Parathyroid adenoma (tissue), 2 donors: Measurements from ENCODE around the gene NAA15.

ENCODE experiments used
- H2AFZ ChIP-seq: fragments of 300-600 bp; sonication (generic); one replicate; pipeline ENCODE4 v1.7.0; 2017; ENCODE audit warnings: antibody characterized with exemption, mild to moderate bottlenecking
- H3K27ac ChIP-seq: fragments of 300-600 bp; sonication (generic); one replicate; pipeline ENCODE4 v1.7.0; 2017
- H3K27me3 ChIP-seq: fragments of 300-600 bp; sonication (generic); one replicate; pipeline ENCODE4 v1.7.0; 2017; ENCODE audit warnings: low read length; ENCODE audit not compliant: control insufficient read depth, insufficient read depth
- H3K36me3 ChIP-seq: fragments of 300-600 bp; sonication (generic); one replicate; pipeline ENCODE4 v1.7.0; 2017; ENCODE audit warnings: low read length; ENCODE audit not compliant: control insufficient read depth, insufficient read depth
- H3K4me1 ChIP-seq: fragments of 300-600 bp; sonication (generic); one replicate; pipeline ENCODE4 v1.7.0; 2017; ENCODE audit warnings: control low read depth
- H3K4me2 ChIP-seq: fragments of 300-600 bp; sonication (generic); one replicate; pipeline ENCODE4 v1.7.0; 2017; ENCODE audit warnings: low read length
- H3K4me3 ChIP-seq: fragments of 300-600 bp; sonication (generic); one replicate; pipeline ENCODE4 v1.7.0; 2017; ENCODE audit warnings: low read depth, low read length
- H3K79me2 ChIP-seq: fragments of 300-600 bp; sonication (generic); one replicate; pipeline ENCODE4 v1.7.0; 2017; ENCODE audit warnings: control low read depth
- H3K9ac ChIP-seq: fragments of 300-600 bp; sonication (generic); one replicate; pipeline ENCODE4 v1.7.0; 2017; ENCODE audit warnings: mild to moderate bottlenecking
- H3K9me3 ChIP-seq: fragments of 300-600 bp; sonication (generic); one replicate; pipeline ENCODE4 v1.7.0; 2017; ENCODE audit warnings: low read length; ENCODE audit not compliant: control insufficient read depth
- TF ChIP-seq, protein P1 (sequence below): fragments of 300-600 bp; sonication (generic); IDR thresholded peaks from one replicate; pipeline ENCODE4 v1.7.0; 2017; ENCODE audit warnings: antibody characterized with exemption, mild to moderate bottlenecking
- donor health status: primary hyperparathyroidism.

NAA15 gene

DNA sequence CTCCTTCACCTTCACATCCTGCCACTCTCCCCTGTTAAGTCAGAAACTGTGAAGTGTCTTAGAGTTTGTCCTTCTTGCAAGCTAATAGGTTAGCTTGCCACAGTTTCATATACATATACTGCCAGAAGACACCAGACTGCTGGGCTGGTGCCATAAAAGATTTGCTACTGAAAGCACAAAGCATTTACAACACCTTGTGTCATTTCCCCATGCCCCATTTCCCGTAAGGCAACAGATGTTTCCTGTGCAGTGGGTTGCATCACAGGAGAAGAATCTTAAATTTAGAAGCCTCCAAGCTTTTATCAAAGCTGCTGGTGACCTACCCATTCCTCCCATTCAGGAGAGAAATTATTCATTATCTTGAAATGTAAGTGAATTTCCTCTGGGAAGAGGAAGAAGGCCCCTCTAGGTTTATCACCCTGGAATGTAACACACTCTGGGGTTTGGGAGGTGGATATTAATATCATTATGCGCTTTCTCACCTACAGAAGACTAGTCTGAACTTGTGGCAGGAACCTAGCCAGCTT is 118.1 kb downstream of the NAA15 start:
- Histone ChIP-seq H3K36me3 (no peaks in the 10 kb centered on the region), H3K27me3 (no peaks in the 10 kb centered on the region), H3K27ac (peak overlapping the region; percentile 32), H2AFZ (no peak overlapping the region), H3K79me2 (no peaks in the 10 kb centered on the region), H3K9ac (no peak overlapping the region), H3K4me3 (no peak overlapping the region), H3K4me1 (no peaks in the 10 kb centered on the region), H3K4me2 (no peak overlapping the region), H3K9me3 (no peaks in the 10 kb centered on the region)
- TF ChIP-seq, protein P1, sequence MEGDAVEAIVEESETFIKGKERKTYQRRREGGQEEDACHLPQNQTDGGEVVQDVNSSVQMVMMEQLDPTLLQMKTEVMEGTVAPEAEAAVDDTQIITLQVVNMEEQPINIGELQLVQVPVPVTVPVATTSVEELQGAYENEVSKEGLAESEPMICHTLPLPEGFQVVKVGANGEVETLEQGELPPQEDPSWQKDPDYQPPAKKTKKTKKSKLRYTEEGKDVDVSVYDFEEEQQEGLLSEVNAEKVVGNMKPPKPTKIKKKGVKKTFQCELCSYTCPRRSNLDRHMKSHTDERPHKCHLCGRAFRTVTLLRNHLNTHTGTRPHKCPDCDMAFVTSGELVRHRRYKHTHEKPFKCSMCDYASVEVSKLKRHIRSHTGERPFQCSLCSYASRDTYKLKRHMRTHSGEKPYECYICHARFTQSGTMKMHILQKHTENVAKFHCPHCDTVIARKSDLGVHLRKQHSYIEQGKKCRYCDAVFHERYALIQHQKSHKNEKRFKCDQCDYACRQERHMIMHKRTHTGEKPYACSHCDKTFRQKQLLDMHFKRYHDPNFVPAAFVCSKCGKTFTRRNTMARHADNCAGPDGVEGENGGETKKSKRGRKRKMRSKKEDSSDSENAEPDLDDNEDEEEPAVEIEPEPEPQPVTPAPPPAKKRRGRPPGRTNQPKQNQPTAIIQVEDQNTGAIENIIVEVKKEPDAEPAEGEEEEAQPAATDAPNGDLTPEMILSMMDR = no peak

DNA sequence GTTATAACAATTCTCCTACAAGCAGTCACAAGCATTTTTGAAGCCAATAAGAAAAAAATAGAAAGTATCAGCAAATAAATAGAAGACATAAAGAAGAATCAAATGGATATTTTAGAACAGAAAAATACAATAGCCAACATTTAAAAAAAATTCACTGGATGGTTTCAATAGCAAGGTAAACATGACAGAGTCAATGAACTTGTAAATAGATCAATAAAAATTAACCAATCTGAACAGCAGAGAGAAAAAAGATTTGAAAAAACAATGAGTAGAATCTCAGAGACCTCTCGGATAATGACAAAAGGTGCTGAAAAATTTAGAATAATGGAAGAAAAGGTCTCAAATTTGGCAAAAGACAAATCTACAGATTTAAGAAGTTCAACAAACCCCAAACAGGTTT is 119.3 kb downstream of the NAA15 start:
- Histone ChIP-seq H3K4me2 (no peak overlapping the region), H2AFZ (no peak overlapping the region), H3K4me3 (no peak overlapping the region), H3K4me1 (no peaks in the 10 kb centered on the region), H3K27me3 (no peaks in the 10 kb centered on the region), H3K79me2 (no peaks in the 10 kb centered on the region), H3K9me3 (no peaks in the 10 kb centered on the region), H3K9ac (no peak overlapping the region), H3K36me3 (no peaks in the 10 kb centered on the region), H3K27ac (no peak overlapping the region)
- TF ChIP-seq, protein P1 = no peak

DNA sequence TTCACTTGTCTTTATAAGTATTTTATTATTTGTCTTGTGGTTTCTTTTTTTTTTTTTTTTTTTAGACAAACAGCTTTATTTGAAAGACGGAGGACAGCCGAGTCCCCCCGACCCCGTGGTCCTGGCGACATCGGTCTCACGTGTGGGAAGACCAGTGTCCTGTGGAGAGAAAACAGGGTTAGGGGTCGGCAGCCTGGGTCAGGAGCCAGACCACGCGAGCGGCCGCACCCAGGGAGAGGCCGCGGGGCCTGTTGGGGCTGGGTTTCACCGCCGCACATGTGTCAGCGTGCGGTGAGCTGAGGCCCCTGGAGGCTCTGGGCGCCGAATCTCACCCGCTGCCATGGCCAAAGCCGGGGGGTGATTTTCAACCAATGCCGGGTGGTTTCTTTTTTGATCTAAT is 134.8 kb downstream of the NAA15 start:
- Histone ChIP-seq H3K36me3 (no peaks in the 10 kb centered on the region), H3K27me3 (no peaks in the 10 kb centered on the region), H2AFZ (no peak overlapping the region), H3K9ac (no peak overlapping the region), H3K9me3 (no peaks in the 10 kb centered on the region), H3K4me1 (no peaks in the 10 kb centered on the region), H3K4me3 (no peak overlapping the region), H3K27ac (no peak overlapping the region), H3K79me2 (no peaks in the 10 kb centered on the region), H3K4me2 (no peak overlapping the region)
- TF ChIP-seq, protein P1 = no peak

DNA sequence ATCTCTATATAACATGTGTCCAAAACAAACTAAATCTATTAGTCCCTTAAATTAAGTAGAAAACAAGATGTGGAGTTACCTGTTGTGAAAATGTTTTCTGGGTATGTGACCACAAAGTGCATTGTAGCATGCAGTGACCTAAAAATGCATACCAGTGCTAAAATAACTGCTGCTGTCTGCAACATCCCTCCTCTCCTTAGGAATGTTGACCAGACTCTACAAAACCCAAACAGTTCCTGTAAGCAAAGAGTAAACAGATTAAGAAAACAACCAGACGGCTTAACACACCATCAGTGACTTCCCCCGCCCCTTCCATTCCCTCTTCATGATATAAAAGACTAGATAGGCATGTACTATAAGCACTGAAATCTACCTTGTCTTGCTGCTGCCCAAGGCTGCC is 136.8 kb downstream of the NAA15 start:
- Histone ChIP-seq H3K79me2 (no peaks in the 10 kb centered on the region), H3K4me2 (no peak overlapping the region), H3K4me1 (no peaks in the 10 kb centered on the region), H3K36me3 (no peaks in the 10 kb centered on the region), H2AFZ (no peak overlapping the region), H3K27ac (no peak overlapping the region), H3K4me3 (no peak overlapping the region), H3K9ac (no peak overlapping the region), H3K9me3 (no peaks in the 10 kb centered on the region), H3K27me3 (no peaks in the 10 kb centered on the region)
- TF ChIP-seq, protein P1 = no peak

DNA sequence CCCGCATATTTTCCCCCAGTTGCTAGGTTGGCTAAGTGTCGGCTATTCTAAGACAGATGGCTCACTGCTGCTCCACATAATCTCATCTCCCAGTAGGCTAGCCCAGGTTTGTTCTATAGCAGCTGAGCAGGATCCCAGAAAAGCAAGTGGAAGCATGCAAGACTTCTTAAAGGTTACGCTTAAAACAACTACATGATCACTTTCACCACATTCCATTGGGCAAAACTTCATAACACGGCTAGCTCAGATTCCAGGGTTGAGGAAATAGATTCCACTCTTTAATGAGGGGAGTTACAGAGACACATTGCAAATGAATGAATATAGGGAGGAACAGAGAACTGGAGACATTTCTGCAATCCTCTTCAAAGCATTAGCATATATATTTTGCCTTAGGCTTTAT is 139.7 kb downstream of the NAA15 start:
- H3K9ac ChIP-seq = no peak overlapping the region
- TF ChIP-seq, protein P1 = no peak
- H2AFZ ChIP-seq = no peak overlapping the region
- H3K9me3 ChIP-seq = no peaks in the 10 kb centered on the region
- H3K79me2 ChIP-seq = no peaks in the 10 kb centered on the region
- H3K36me3 ChIP-seq = no peaks in the 10 kb centered on the region
- H3K4me2 ChIP-seq = no peak overlapping the region
- no peaks in the 10 kb centered on the region for H3K27me3 ChIP-seq
- H3K4me3 ChIP-seq = no peak overlapping the region
- H3K27ac ChIP-seq = no peak overlapping the region
- H3K4me1 ChIP-seq = no peaks in the 10 kb centered on the region
